T-helper 22 cell (primary cell): ENCODE data around the gene CNTNAP2.

Source experiments
- DNase-seq: peaks from one replicate; pipeline ENCODE4 v3.0.0-alpha.2; 2020; ENCODE audit warnings: low read depth

The CNTNAP2 gene

GRCh38 chr7:146606628-146607027, 490.0 kb downstream of the CNTNAP2 start:
- no peak for DNase-seq

DNA sequence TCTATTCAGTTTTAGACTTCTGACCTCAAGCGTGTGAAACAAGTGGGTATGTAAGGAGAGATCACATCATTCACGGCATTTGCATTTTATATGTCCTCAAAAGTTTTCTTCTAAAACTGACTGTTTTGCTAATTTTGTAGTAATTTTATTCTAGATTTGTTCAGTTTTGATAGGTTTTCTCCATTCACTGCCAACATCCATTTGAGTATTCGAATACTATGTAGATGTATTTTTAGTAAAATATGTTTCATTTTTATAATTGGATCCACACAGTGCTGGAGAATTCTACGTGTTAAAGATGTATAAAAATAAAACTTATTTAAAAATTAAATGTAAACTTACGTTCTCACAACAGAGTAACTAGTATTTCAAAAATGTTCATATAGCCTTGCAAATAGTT, 503.0 kb downstream of the CNTNAP2 start:
- DNase-seq: no peak

GRCh38 chr7:146626912-146627311, 510.3 kb downstream of the CNTNAP2 start:
- DNase-seq: no peak

DNA sequence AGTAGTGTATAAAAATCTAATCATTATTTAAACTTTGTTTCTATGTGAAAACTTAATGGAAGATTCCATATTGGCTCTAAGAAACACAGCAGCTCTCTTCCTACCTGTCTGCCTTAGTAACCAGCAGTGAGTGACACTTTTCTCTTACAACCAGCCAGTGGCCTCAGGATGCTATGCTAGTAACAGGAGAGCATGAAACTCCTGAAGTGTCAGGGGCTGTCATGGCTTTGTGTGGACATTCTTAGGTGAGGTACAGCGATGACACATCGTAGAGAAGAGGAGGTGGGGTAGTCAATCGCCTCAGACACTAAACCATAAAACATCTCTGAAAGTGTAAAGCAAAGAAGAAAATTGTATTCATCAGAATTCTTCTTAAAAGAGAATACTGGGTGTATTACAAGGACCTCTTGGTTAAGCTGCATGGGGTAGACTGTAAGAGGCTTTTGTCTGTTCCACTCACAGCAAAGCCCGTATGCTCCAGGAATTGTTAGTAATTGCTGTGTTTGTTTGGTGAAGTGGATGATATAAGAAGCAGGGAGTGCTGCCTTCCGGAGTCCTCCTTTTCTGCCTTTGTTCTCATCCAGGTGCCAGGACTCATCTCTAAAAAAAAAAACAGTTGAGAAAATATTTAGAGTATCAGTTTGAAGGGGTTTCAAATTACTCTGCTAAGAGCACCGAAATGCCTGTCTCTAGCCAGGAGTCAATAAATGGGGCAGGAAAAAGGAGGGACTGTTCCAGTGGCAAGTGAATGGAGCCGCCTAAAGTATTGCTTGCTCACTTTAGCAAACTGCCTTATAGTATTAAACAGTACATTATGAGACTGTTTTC, 518.8 kb downstream of the CNTNAP2 start:
- no peak for DNase-seq

DNA sequence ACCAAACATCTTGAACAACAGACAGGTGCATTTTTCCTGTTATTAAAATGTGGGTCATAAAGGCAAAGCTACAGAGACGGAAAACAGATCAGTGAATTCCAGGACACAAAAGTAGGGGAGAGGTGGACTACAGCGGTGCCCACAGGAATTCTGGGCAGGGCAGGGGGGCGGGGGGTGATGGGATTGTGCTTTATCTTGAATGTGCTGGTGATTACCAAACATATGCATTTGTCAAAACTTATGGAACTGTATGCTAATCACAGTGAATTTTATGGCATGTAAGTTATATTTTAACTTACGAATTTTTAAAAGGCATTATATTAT, 519.4 kb downstream of the CNTNAP2 start:
- no peak for DNase-seq

DNA sequence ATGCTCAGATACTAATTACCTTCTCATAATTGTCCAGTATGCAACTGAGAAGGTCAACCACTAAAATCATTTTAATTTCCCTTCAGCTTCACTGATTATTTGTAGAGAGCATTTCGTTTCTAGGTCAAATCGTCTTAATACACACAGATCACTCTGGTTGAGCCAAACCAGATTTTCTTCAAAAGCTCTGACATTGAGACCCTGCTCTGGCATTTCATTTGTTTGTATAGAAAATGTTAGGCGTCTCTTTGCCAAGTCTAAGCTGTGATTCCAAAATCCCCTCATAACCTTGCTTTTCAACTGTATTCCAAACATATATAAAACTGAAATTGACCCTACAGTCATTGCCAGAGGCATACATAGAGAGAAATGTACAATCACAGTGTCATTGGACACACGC, 520.0 kb downstream of the CNTNAP2 start:
- DNase-seq: no peak

DNA sequence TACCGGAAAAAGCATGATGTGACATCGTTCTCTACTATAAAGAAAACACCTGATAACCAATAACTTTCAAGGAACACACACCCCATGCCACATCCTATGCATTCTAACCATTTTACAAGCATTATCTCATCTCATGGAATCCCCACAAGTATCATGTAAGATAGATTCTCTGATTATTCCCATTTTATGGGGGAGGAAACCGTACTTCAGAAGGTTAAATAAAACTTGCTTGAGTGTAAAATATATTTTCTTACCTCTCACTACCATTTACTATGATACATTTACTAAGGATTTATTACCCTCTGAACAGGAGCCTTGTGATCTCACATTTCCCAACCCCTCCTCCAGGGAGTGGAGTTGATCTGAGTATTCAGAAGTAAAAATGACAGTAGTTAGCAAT, 522.7 kb downstream of the CNTNAP2 start:
- no peak for DNase-seq

DNA sequence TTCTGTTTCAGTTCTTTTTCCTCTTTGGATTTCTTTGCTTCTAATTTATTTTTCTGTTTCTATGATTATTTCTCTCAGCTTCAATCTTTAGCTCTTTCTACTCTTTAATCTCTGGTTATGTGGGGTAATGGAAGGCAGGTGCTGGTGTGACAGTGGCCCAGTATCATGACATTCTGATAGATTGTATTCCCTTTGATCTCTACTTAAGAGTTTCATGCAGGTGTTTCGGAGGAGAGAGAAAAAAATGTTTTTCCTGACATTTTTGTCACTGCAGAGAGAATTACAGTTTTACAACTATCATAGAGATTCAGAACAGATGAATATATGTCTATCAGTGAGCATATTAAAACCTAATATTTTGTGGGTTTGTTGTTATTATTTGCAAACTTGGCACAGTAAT, 524.9 kb downstream of the CNTNAP2 start:
- no peak for DNase-seq

- DNase-seq: no peak
These were observed 528.9 kb downstream of the CNTNAP2 start for GRCh38 chr7:146645383-146645976.

DNA sequence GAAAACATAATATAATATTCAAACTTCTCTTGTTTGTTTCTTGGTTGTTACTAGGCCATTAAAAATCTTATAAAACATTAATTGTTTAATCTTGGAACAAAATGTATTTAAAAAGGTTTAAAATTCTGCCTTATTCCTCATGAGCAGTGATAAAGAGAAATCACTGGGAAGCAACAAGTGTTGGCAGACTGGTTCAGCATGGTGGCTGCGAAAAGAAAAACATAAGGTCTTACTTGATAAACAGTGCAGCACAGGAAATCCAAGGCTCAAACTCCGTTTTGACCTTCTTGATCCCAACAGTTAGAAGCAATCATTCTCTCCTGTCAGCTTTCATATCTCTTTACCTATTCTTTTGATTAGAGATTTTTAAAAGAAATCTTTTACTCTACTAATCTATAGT, 530.8 kb downstream of the CNTNAP2 start:
- no peak for DNase-seq

DNA sequence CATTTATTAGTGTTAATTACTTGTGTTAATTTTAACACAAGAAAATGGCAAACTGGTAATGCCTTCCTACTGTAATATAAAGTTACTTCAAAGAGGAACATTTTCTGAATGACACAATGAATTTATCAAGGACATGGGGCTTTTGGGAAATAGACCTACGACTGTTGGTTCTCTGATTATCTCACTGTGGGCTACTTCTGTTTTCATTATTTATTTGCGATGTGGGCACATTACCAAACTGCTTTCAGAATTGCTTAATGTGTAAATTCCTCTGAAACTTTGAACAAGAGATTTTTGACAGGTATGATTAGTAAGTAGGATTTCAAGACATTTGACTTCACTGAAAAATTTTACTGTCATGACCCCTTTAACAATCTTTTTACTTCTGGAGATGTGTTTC, 535.6 kb downstream of the CNTNAP2 start:
- DNase-seq: no peak

- no peak for DNase-seq
These were observed 537.4 kb downstream of the CNTNAP2 start for GRCh38 chr7:146654048-146654447.

DNA sequence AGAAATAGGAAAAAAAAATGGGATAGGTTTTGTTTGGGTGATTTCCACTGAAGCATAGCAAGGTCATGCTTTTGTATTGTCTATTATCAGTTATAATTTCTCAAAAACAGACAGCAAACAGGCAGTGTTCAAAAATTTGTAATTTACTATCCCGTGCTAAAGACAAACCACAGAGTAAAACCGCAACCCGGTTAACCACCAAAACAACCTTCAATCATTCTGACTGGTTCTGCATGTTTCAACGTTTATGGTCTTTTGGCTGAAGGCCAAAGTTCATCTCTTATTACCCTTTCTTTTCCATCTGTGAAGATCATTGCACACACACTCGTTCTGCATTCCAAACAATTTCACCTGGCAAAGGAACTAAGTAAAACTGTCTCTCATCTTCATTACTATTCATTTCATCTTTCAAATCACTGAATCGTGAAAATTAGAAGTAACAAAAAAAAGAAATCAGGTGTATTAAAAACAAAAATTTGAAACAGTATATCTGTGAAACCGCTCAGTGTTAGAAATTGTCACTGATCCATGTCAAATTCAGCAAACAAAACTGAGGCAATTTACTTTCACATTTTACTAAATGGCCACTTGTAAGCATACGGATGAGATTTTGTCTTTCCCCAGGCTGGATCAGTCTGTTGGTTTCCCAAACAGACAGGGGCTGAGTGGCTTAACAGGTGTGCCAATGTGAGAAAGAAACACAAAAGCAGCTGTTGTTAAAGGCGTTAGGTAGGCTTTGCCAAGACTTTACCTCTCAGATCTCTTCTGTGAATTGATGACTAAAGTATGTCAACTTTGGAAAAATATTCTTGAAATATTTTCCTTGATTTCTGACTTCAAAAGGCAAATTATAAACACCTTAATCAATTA, 539.6 kb downstream of the CNTNAP2 start:
- DNase-seq: no peak

DNA sequence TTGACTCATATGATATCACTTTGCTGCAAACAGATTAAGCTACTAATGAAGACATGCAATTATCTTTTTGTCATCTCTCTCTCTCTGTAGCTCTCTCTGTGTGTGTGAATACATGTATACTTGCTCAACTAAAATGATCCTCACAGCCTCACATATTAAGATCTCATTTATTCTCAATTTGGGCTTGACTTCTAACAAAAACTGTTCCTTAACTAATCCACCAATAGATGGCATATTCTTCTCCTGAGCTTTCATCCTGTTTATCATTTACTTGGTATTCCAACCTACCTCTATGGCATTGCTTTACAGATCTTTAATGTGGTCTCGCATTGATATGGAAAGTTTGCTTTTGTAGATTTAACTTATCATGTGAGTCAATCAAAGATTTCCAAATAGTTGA, 540.4 kb downstream of the CNTNAP2 start:
- no peak for DNase-seq

GRCh38 chr7:146658604-146659003, 542.0 kb downstream of the CNTNAP2 start:
- no peak for DNase-seq

- no peak for DNase-seq
These were observed 543.1 kb downstream of the CNTNAP2 start for GRCh38 chr7:146659732-146660131.

- DNase-seq: no peak
These were observed 544.2 kb downstream of the CNTNAP2 start for GRCh38 chr7:146660839-146661238.

GRCh38 chr7:146661435-146661834, 544.8 kb downstream of the CNTNAP2 start:
- DNase-seq: no peak

DNA sequence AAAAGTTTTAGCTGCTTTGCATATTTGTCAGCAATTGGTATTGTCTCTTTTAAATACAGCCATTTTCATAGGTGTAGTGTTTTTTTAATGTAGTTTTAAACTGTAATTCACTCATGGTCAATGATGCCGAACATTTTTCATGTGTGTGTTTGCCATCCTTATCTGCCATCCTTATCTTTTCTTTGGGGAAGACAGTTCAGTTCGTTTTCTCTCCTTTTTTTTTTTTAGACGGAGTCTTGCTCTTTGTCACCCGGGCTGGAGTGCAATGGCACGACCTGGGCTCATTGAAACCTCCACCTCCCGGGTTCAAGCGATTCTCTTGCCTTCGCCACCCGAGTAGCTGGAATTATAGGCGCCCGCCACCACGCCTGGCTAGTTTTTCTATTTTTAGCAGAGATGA, 545.3 kb downstream of the CNTNAP2 start:
- no peak for DNase-seq

DNA sequence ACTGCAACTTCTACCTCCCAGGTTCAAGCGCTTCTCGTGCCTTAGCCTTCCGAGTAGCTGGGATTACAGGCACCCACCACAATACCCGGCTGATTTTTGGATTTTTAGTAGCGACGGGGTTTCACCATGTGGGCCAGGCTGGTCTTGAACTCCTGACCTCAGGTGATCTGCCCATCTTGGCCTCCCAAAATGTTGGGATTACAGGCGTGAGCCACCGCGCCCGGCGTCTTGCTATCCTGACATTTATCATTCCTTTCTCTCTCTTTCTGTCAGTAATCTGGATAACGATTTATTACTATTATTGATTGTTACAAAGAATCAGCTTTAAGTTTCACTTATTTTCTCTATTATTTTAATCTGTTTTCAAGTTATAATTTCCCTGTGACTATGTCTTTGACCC, 548.4 kb downstream of the CNTNAP2 start:
- DNase-seq: no peak

GRCh38 chr7:146670532-146670931, 553.9 kb downstream of the CNTNAP2 start:
- no peak for DNase-seq

GRCh38 chr7:146681487-146681886, 564.9 kb downstream of the CNTNAP2 start:
- no peak for DNase-seq

GRCh38 chr7:146683439-146683838, 566.8 kb downstream of the CNTNAP2 start:
- no peak for DNase-seq
